ENCODE results near the gene STPG4. TPM values are rescaled to one million over a fixed set of nuclear protein-coding genes. Genes with fewer than 3 reads are reported as not detected.

STPG4 gene
- total RNA-seq, 1 donor from 2014 or later = 0.60 TPM

DNA sequence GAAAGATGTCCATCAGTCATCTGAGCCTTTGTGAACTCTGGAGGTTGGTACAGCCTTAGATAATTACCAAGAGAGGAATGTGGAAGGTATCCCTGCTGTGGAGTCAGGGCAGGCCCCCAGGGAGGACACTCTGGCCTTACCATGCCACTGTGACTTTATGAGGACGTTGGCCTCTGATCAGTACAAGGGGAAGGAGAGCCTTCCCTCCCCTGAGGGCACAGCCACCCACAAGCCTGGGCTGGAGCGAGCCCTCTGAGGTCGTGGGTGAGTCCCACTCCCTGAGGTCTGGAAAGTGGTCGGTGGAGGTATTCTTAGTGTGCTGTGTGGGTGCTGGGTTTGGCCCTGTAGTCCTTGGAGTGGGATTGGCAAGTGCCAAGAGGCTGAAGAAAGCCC, 91.6 kb downstream of the STPG4 start:
- TF ChIP-seq, protein P1, sequence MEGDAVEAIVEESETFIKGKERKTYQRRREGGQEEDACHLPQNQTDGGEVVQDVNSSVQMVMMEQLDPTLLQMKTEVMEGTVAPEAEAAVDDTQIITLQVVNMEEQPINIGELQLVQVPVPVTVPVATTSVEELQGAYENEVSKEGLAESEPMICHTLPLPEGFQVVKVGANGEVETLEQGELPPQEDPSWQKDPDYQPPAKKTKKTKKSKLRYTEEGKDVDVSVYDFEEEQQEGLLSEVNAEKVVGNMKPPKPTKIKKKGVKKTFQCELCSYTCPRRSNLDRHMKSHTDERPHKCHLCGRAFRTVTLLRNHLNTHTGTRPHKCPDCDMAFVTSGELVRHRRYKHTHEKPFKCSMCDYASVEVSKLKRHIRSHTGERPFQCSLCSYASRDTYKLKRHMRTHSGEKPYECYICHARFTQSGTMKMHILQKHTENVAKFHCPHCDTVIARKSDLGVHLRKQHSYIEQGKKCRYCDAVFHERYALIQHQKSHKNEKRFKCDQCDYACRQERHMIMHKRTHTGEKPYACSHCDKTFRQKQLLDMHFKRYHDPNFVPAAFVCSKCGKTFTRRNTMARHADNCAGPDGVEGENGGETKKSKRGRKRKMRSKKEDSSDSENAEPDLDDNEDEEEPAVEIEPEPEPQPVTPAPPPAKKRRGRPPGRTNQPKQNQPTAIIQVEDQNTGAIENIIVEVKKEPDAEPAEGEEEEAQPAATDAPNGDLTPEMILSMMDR (IDR thresholded peaks at IDR 0.05) = no peak
- intact Hi-C loops (cut with micrococcal nuclease) = no loop called here
- Mint-ChIP-seq H3K4me3 (no peak overlapping the region), H3K4me1 (peaks cover 11% of the 10 kb centered on the region), H3K36me3 (ENCODE audit: low read depth) (peaks cover 84% of the 10 kb centered on the region), H3K9me3 (no peaks in the 10 kb centered on the region), H3K27me3 (no peaks in the 10 kb centered on the region), H3K27ac (peak overlapping the region; percentile 15)
- DNase-seq (no peak), ATAC-seq (ENCODE audit: low read depth) (no peak)
- CTCF ChIA-PET = no interaction called here
- POLR2A ChIA-PET = no interaction called here

- TF ChIP-seq, protein P1 (IDR thresholded peaks at IDR 0.05) = no peak
- Mint-ChIP-seq H3K27ac (no peak overlapping the region), H3K4me3 (no peak overlapping the region), H3K9me3 (no peaks in the 10 kb centered on the region), H3K36me3 (ENCODE audit: low read depth) (peaks cover 81% of the 10 kb centered on the region), H3K4me1 (peaks cover 12% of the 10 kb centered on the region), H3K27me3 (no peaks in the 10 kb centered on the region)
- no peak for ATAC-seq (ENCODE audit: low read depth)
- ChIA-PET CTCF (no interaction called here), POLR2A (no interaction called here)
- no peak for DNase-seq
- intact Hi-C loops (cut with micrococcal nuclease) = no loop called here
Observed at GRCh38 chr2:47062681-47063537, 92.2 kb downstream of the STPG4 start.

GRCh38 chr2:47061944-47062678, 93.0 kb downstream of the STPG4 start:
- H3K4me1 Mint-ChIP-seq = peaks cover 17% of the 10 kb centered on the region
- DNase-seq (no peak), ATAC-seq (ENCODE audit: low read depth) (no peak)
- peaks cover 73% of the 10 kb centered on the region for H3K36me3 Mint-ChIP-seq (ENCODE audit: low read depth)
- intact Hi-C loops (cut with micrococcal nuclease) = no loop called here
- ChIA-PET CTCF (no interaction called here), POLR2A (no interaction called here)
- TF ChIP-seq, protein P1 (IDR thresholded peaks at IDR 0.05) = no peak
- no peaks in the 10 kb centered on the region for H3K9me3 Mint-ChIP-seq
- H3K27ac Mint-ChIP-seq = peak overlapping the region; percentile 18
- no peak overlapping the region for H3K4me3 Mint-ChIP-seq
- no peaks in the 10 kb centered on the region for H3K27me3 Mint-ChIP-seq

- TF ChIP-seq, protein P1 (IDR thresholded peaks at IDR 0.05) = no peak
- Mint-ChIP-seq H3K36me3 (ENCODE audit: low read depth) (peaks cover 70% of the 10 kb centered on the region), H3K27ac (no peak overlapping the region), H3K9me3 (no peaks in the 10 kb centered on the region), H3K4me3 (no peak overlapping the region), H3K27me3 (no peaks in the 10 kb centered on the region), H3K4me1 (peaks cover 31% of the 10 kb centered on the region)
- intact Hi-C loops (cut with micrococcal nuclease) = no loop called here
- no peak for DNase-seq
- ATAC-seq (ENCODE audit: low read depth) = no peak
- ChIA-PET CTCF (no interaction called here), POLR2A (no interaction called here)
Observed at GRCh38 chr2:47060652-47061170, 94.4 kb downstream of the STPG4 start.

Measured in activated B cell treated with CpG ODN at 0.5 μM for 24 hours (primary cell).